KBM-7 (cell line): Measurements from ENCODE around the gene JPT2.
"Not testable (repeated sequence)": the region's sequence is repeated elsewhere in the genome, so short reads cannot be mapped to it uniquely, and the experiment has no call there.

ENCODE experiments used
- DNase-seq: peaks from one replicate; pipeline ENCODE4 v3.0.0-alpha.2; 2015
- in situ Hi-C: fragments of 300-500 bp; cut with MboI; formaldehyde crosslinking; loops from 2 replicates; pipeline ENCODE4 v1.14.3; 2020; ENCODE audit warnings: low sequenced_read_pairs, low pct_unique_long_range_greater_than_20kb, mixed read lengths

The JPT2 gene

GRCh38 chr16:1701216-1701878 is 23.3 kb downstream of the JPT2 start:
- in situ Hi-C loops: no loop called here
- no peak for DNase-seq

- in situ Hi-C loops, DNase-seq: not testable (repeated sequence)
These were observed 27.2 kb downstream of the JPT2 start for GRCh38 chr16:1705324-1705687.

- peak; percentile 95 for DNase-seq
- in situ Hi-C loops: no loop called here
These were observed 27.8 kb downstream of the JPT2 start, which contains the start of gene MAPK8IP3 for GRCh38 chr16:1705688-1706385. MAPK8IP3 (plus strand) TSS chr16:1706195; CDS start chr16:1706340, 145 bp downstream.

- in situ Hi-C loops: no loop called here
- DNase-seq: no peak
These were observed 28.5 kb downstream of the JPT2 start for GRCh38 chr16:1706386-1707192.

- peak; percentile 30 for DNase-seq
- in situ Hi-C loops: no loop called here
These were observed 29.2 kb downstream of the JPT2 start for GRCh38 chr16:1707193-1707790.

- DNase-seq: no peak
- in situ Hi-C loops: no loop called here
These were observed 30.1 kb downstream of the JPT2 start for GRCh38 chr16:1708083-1708767.

- no peak for DNase-seq
These were observed 30.7 kb downstream of the JPT2 start for GRCh38 chr16:1708768-1709180.

GRCh38 chr16:1709356-1709755 is 31.3 kb downstream of the JPT2 start:
- no peak for DNase-seq
- in situ Hi-C loops: no loop called here

More at GRCh38 chr16:1708768-1709180, 30.7 kb downstream of the JPT2 start:
- in situ Hi-C loops: no loop called here

- no peak for DNase-seq
- in situ Hi-C loops: no loop called here
These were observed 32.9 kb downstream of the JPT2 start for GRCh38 chr16:1710811-1711507.

- no peak for DNase-seq
- in situ Hi-C loops: no loop called here
These were observed 34.7 kb downstream of the JPT2 start for GRCh38 chr16:1712791-1713261.

- DNase-seq: no peak
- in situ Hi-C loops: no loop called here
These were observed 35.3 kb downstream of the JPT2 start for GRCh38 chr16:1713331-1713730.

- DNase-seq: no peak
- in situ Hi-C loops: no loop called here
These were observed 35.9 kb downstream of the JPT2 start for GRCh38 chr16:1713933-1714332.

GRCh38 chr16:1715220-1715619 is 37.1 kb downstream of the JPT2 start:
- DNase-seq: no peak
- in situ Hi-C loops: no loop called here

- in situ Hi-C loops, DNase-seq: not testable (repeated sequence)
These were observed 40.2 kb downstream of the JPT2 start for GRCh38 chr16:1718236-1718635.

GRCh38 chr16:1719559-1720229 is 41.6 kb downstream of the JPT2 start:
- DNase-seq, in situ Hi-C loops: not testable (repeated sequence)

- in situ Hi-C loops: no loop called here
- no peak for DNase-seq
These were observed 43.3 kb downstream of the JPT2 start for GRCh38 chr16:1721372-1721771.

- in situ Hi-C loops: no loop called here
- peak; percentile 68 for DNase-seq
These were observed 45.5 kb downstream of the JPT2 start for GRCh38 chr16:1723450-1724147.
